AG04450 (cell line): ENCODE results near the gene KRTAP10-11. TPM values are rescaled to one million over a fixed set of nuclear protein-coding genes. Genes with fewer than 3 reads are reported as not detected.

Experiments used
- CTCF ChIA-PET: fragments of 300-600, 350-600 bp; formaldehyde crosslinking; extraction: SDS; loops from one replicate; lab custom pipeline; 2022; ENCODE audit warnings: antibody characterized with exemption, inconsistent platforms; lab: Charles Lee
- POLR2A ChIA-PET: fragments of 350-600 bp; formaldehyde crosslinking; extraction: SDS; loops from one replicate; lab custom pipeline; 2021; ENCODE audit warnings: antibody characterized with exemption, inconsistent platforms; lab: Yijun Ruan, JAX
- DNase-seq: peaks from one replicate; pipeline ENCODE4 v3.0.0-alpha.2; 2011; ENCODE audit warnings: low read depth, low spot score
- H3K27ac ChIP-seq: one replicate; pipeline ENCODE4 v1.5.1; 2012; ENCODE audit warnings: low read depth, low read length, control low read depth
- H3K27me3 ChIP-seq: one replicate; pipeline ENCODE4 v1.6.0; 2012; ENCODE audit warnings: low read length; ENCODE audit not compliant: control insufficient read depth, insufficient read depth
- H3K4me3 ChIP-seq: 2 replicates; pipeline ENCODE4 v1.5.1; 2011; ENCODE audit warnings: mild to moderate bottlenecking, low read depth, low read length, control low read depth
- H3K9me3 ChIP-seq: 2 replicates; pipeline ENCODE4 v1.5.1; 2012; ENCODE audit warnings: low read length; ENCODE audit not compliant: control insufficient read depth, insufficient read depth
- polyA plus RNA-seq: library from polyadenylated mRNA; depleted of rRNA; stranded (reverse); fragments of >200 nt; gene quantifications from 2 replicates; pipeline ENCODE4 v1.2.3, GENCODE V29; 2011
- TF ChIP-seq, protein P1 (sequence below): IDR thresholded peaks from 2 replicates; pipeline ENCODE4 v1.5.1; 2011; ENCODE audit warnings: low read depth, low read length, control low read depth, inconsistent platforms

KRTAP10-11 gene
- polyA plus RNA-seq, 1 experiment: not detected

DNA sequence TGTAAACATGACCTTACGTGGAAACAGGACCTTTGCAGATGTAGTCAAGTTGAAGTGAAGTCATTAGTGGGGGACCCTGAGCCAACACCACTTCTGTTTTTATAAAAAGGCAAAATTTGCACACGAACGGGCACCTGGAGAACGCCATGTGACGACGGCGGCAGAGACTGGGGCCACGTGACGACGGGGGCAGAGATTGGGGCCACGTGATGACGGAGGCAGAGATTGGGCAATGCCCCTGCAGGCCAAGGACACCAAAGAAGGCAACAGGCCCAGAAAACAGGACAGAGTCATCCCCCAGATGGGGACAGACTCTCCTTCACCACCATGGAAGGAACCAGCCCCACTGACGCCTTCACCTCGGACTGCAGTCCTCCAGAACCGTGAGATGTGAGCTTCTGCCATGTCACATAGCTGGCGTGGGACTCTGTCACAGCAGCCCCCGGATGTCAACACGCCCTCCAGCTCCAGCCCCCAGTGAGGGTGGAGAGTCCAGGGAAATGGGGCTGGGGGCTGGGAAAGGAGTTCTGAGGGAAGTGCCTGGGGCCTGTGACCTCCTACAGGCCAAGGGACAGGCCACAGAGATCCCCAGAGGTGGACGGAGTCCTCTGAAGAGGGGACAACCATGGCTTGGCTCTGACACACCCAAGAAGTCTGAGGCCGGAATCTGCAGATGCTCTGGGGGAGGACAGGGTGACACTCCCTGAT is 4.2 kb downstream of the KRTAP10-11 start:
- Histone ChIP-seq H3K27ac (no peak overlapping the region), H3K27me3 (no peaks in the 10 kb centered on the region), H3K9me3 (peaks cover 59% of the 10 kb centered on the region), H3K4me3 (no peak overlapping the region)
- ChIA-PET CTCF (no interaction called here), POLR2A (no interaction called here)
- TF ChIP-seq, protein P1, sequence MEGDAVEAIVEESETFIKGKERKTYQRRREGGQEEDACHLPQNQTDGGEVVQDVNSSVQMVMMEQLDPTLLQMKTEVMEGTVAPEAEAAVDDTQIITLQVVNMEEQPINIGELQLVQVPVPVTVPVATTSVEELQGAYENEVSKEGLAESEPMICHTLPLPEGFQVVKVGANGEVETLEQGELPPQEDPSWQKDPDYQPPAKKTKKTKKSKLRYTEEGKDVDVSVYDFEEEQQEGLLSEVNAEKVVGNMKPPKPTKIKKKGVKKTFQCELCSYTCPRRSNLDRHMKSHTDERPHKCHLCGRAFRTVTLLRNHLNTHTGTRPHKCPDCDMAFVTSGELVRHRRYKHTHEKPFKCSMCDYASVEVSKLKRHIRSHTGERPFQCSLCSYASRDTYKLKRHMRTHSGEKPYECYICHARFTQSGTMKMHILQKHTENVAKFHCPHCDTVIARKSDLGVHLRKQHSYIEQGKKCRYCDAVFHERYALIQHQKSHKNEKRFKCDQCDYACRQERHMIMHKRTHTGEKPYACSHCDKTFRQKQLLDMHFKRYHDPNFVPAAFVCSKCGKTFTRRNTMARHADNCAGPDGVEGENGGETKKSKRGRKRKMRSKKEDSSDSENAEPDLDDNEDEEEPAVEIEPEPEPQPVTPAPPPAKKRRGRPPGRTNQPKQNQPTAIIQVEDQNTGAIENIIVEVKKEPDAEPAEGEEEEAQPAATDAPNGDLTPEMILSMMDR: no peak
- DNase-seq: no peak

DNA sequence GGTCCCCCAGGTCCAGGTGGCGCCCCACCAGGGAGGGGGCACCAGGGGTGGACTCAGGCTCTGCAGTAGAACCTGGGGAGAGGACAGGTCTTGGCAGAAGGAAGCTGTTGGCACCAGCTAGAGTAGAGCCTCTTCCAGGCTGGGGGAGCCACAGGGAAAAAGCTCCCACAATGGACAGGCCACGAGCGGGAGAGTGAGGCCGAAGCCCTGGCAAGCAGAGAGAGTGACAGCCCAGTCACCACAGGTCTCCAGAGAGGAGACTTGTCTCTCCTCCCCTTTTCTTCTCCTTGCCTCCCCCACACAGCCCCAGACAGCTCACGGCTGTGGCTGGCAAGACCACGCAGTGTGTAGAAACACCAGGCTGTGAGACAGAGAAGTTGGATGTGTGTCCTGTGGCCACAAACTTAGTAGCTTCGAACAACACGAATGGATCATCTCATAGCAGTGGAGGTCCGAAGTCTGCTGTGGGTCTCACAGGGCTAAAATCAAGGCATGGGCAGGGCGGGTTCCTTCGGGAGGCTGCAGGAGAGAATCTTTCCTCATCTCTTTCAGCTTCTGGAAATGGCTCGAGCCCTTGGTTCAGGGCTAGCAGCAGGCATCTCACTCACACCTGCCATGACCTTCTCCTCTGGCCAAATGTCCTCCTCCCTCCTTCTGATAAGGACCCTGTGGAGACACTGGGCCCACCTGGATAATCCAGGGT is 4.9 kb downstream of the KRTAP10-11 start:
- TF ChIP-seq, protein P1: no peak
- POLR2A ChIA-PET: no interaction called here
- Histone ChIP-seq H3K4me3 (no peak overlapping the region), H3K27me3 (no peaks in the 10 kb centered on the region), H3K9me3 (peaks cover 55% of the 10 kb centered on the region), H3K27ac (no peak overlapping the region)
- no peak for DNase-seq
- CTCF ChIA-PET: no interaction called here

DNA sequence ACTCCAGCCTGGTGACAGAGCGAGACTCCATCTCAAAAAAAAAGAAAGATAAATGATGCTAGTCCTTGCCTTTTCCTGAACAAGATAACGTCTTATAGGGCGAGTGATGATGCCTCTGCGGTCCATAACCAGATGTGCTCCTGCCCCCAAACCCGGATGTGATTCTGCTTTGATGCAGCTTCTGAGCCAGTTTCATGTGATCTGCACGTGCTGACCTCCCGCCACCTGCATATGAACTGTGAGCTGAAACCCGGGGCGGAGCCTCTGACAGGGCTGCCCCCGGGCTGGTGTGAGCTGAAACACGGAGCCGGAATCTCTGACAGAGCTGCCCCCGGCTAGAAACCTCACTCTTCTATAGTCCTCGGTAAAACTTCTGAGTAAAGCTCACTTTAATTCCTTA is 6.9 kb downstream of the KRTAP10-11 start:
- TF ChIP-seq, protein P1: no peak
- no peak for DNase-seq
- Histone ChIP-seq H3K27ac (no peak overlapping the region), H3K27me3 (no peaks in the 10 kb centered on the region), H3K9me3 (peaks cover 44% of the 10 kb centered on the region), H3K4me3 (no peak overlapping the region)
- ChIA-PET POLR2A (no interaction called here), CTCF (no interaction called here)

- no peak overlapping the region for H3K27ac ChIP-seq
- ChIA-PET CTCF (no interaction called here), POLR2A (no interaction called here)
- H3K9me3 ChIP-seq: peaks cover 38% of the 10 kb centered on the region
- H3K27me3 ChIP-seq: no peaks in the 10 kb centered on the region
- no peak for DNase-seq
- TF ChIP-seq, protein P1: no peak
- H3K4me3 ChIP-seq: no peak overlapping the region
Observed at GRCh38 chr21:44653656-44654575, 7.7 kb downstream of the KRTAP10-11 start.
